GM12872 (cell line): ENCODE data around the gene HNRNPA3.

Experiments used
- TF ChIP-seq, protein P1 (sequence below): IDR thresholded peaks from 3 replicates; pipeline ENCODE4 v1.5.1; 2011; ENCODE audit warnings: low read depth, mild to moderate bottlenecking, low read length, moderate library complexity; ENCODE audit not compliant: insufficient read depth

HNRNPA3 gene

DNA sequence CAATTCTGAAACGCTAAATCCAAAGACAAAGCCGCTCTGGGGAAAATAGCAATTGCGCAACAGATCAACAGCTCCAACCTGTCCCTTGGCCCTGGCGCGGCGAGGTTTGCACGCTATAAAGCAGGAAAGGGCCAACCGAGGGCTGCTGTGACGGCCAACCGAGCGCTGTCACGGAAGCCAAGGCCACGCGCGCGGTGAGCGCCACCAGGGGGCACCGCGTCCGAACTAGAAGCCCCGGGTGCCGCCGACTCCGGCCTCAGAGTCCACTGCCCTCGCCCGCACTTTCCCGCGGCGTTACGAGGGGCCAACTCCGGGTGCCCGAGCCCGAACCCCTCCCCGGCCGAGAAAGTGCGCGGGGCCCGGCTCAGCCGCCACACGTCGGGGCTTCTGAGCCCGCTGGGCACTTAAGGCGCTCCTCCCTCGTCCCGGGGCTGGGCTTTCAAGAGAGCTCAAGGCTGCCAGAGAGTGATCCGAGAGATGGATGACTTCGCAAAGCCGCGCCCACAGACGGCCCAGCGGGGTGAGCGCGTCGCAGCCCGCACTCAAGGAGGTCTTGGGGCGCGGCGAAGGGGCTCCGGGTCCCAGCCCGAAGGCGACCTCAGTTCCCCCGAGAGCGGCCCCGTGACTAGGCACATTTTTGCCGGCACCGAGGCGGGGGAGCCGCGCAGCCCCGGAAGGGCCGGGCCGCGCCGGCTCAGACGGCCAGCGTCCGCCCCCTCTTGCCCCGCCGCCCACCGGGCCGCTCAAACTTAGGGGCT lies 51.0 kb downstream of the HNRNPA3 start:
- TF ChIP-seq, protein P1, sequence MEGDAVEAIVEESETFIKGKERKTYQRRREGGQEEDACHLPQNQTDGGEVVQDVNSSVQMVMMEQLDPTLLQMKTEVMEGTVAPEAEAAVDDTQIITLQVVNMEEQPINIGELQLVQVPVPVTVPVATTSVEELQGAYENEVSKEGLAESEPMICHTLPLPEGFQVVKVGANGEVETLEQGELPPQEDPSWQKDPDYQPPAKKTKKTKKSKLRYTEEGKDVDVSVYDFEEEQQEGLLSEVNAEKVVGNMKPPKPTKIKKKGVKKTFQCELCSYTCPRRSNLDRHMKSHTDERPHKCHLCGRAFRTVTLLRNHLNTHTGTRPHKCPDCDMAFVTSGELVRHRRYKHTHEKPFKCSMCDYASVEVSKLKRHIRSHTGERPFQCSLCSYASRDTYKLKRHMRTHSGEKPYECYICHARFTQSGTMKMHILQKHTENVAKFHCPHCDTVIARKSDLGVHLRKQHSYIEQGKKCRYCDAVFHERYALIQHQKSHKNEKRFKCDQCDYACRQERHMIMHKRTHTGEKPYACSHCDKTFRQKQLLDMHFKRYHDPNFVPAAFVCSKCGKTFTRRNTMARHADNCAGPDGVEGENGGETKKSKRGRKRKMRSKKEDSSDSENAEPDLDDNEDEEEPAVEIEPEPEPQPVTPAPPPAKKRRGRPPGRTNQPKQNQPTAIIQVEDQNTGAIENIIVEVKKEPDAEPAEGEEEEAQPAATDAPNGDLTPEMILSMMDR: peak; percentile 92

DNA sequence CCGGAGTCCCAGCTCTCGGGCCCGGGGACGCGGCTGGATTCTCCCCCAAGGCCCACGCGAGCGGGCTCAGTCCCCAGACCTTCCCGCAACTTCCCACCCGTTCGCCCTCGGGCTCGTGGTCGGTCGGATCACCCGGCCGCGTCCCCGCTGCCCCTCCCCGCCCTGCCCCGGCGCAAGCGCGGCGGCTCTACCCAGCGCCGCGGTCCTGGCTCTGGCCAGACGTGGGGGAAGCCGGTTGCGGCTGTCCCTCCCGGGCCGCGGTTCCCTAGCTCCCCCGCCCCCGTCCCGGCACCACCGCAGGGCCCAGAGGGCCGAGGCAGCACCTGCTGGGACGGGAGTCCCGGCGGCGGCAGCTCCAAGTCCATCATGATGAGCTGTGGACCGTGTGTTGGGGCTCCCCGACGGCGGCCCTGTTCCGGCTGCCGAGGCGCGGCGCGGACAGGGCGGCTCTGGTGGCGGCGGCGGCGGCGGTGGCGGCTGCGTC lies 51.7 kb downstream of the HNRNPA3 start:
- TF ChIP-seq, protein P1: no peak

DNA sequence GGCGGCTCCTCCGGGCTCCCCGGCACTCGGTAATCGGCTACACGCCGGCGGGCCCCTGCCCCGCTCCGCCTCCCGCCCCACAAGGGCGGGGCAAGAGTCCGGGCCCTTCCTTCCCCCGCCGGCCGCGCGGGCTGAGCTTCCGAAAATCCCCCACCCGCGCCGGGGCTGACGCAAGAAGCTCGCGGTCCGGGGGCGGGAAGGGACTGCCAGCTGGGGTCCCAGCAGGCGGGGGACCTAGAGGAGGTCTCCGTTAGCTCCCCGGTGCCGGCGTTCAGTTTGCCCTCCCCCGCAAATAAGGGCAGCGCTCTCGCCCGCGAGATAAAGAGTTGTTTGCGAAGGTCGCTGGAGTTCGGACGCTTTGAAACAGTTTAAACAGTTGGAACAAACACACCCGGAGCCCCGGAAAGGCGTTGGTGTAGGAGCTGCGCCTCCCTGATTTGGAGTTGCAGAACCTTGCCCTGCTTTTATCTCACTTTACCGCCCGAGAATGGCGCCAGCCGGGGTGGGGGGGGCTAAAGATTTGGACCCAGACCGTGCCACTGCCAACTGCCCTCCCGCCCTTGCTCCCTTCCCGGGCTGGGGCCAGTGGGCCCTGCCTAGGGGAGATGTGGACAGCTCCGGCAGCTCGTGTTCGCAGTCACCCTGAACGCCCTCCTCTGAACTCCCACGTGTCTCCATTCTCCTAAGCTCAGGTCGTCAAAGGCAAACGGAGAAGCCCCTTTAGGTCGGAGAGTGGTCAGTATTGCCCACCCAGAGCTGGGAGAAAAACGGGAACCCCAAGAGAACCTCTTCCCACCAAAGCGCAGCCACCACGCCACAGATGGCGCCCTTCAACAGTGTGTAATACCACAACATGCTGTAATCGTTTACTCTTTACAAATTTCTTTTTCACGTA lies 52.3 kb downstream of the HNRNPA3 start, which contains the start of gene NFE2L2:
Gene NFE2L2, minus strand, starts transcription at position 35 of the 895 bp plus-strand sequence. CDS start 151 bp downstream, outside the sequence.
- TF ChIP-seq, protein P1: peak; percentile 36; the same call in 1 of the 3 replicates

DNA sequence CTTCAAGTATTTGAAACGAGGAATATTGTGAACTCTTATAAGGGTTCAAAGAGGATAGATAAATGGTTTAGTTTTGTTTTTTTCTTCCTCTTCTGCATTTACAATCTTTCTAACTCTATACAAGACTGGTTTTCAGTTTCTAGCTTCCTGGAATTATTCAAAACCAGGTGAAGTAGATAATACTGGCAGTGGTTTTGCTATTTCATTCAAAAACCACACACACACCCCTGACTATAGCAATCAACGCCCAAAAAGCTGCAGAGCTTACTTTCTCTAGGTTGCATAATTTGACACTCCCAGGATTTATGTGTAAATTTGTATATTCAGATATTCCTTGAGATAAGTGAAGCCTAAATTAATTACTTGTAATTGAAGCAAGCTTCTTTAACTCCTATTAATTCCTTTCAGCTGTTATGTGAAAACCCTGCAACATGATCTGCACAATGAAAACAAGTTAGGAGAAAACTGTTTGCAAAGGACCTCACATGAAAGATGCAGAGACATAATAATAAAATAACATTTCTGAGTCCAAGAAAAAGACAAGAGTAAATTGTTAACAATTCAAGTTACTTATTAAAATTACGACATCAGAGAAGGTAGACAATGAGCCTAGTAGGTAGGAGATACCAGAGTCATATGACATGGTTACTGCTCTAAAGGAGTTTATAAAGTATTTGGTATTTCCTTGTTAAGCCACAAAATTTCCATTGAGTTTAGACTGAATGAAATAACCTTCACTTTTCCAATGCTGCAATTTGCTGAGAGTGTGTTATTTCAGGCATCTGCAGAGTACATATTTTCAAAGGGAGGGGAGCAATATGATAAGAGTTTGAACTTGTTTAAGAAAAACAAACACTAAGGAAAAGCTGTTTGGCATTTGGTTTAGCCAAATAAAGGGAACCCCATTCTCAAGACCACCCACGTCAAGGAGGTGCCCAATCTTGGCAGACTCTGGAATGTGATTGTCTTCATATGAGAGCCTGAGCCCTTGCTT lies 53.5 kb downstream of the HNRNPA3 start:
- TF ChIP-seq, protein P1: no peak

DNA sequence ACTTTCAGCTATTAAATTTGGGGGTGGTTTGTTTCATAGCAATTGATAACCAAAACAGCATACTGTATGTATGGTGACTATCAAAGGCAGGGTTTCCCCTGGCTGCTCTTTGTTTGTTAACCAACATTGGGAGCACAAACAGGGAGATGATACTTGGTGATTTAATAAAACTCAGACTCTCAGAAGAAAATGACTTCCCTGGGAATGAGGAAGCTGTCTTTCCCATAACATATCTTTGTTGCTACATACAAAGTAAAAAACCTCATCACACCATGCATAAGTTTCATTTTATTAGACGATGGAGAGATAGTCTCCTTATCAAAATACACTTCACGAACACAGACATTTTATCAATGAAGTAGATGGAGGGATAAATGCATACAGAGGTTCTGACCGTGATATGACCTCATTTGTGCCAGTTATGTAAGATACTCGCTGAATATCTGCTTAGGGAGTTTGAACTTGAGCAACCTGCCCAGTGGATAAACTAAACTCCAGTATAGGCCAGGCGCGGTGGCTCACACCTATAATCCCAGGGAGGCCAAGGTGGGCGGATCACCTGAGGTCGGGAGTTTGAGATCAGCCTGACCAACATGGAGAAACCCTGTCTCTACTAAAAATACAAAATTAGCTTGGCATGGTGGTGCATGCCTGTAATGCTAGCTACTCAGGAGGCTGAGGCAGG lies 55.7 kb downstream of the HNRNPA3 start:
- TF ChIP-seq, protein P1: no peak

DNA sequence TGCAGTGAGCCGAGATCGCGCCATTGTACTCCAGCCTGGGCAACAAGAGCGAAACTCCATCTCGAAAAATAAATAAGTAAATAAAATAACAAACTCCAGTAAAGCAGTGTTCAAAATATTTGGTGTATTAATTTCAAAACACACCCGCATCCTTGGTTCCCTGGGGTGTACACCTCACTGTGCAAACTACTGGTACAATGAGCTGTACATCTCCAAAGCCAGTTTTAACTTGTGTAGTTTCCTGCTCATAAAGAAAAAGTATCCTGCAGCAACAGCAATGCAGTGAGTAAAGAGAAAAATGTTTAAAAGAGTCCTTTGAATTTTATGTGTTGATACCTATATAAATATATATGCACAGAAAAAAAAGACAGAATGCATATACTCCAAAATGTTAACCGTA lies 56.3 kb downstream of the HNRNPA3 start:
- TF ChIP-seq, protein P1: no peak
